Right lobe of liver (tissue), 6 donors: ENCODE measurements around the gene FADS2. TPM values are rescaled to one million over a fixed set of nuclear protein-coding genes. Genes with fewer than 3 reads are reported as not detected.
A peak's percentile ranks its signal among the peaks of the same experiment; 100 is the strongest.

ENCODE experiments used
- ATAC-seq, 4 donors: fragments of 200-7000 bp; cut with Tn5 transposase; one replicate each; pipeline ENCODE4 v1.9.1; 2020; ENCODE audit warnings: mild to moderate bottlenecking in 4 of 4, moderate library complexity in 4 of 4
- DNase-seq, 3 donors: peaks; one replicate each; pipeline ENCODE4 v3.0.0-alpha.2; 2020
- H3K27ac ChIP-seq, 3 donors: fragments of 200-600 bp; one replicate each; pipeline ENCODE4 v1.8.0; 2022
- H3K27me3 ChIP-seq, 2 donors: fragments of 200-600 bp; one replicate each; pipeline ENCODE4 v1.8.0; 2022
- H3K36me3 ChIP-seq, 4 donors: fragments of 200-600 bp; sonication (generic) in 1 of 4; one replicate each; pipeline versions ENCODE4 v1.5.1 to v1.8.0; 2017 to 2022; ENCODE audit warnings: control low read depth in 1 of 4
- H3K4me1 ChIP-seq, 4 donors: fragments of 200-600 bp; sonication (generic) in 1 of 4; one replicate each; pipeline versions ENCODE4 v1.5.1 to v1.8.0; 2017 to 2022; ENCODE audit warnings: control low read depth in 1 of 4
- H3K4me3 ChIP-seq, 3 donors: fragments of 200-600 bp; one replicate each; pipeline ENCODE4 v1.8.0; 2022
- H3K9me3 ChIP-seq, 4 donors: fragments of 200-600 bp; sonication (generic) in 1 of 4; one replicate each; pipeline versions ENCODE4 v1.5.1 to v1.8.0; 2017 to 2022; ENCODE audit warnings: control low read depth in 1 of 4
- CTCF ChIP-seq, 4 donors: fragments of 200-600 bp in 3 of 4; fragments of 450-650 bp in 1 of 4; IDR thresholded peaks; one replicate each; pipeline versions ENCODE4 v1.5.1 to v1.8.0; 2016 to 2022; ENCODE audit warnings: antibody characterized with exemption in 4 of 4, mild to moderate bottlenecking in 2 of 4
- POLR2A ChIP-seq: fragments of 450-650 bp; IDR thresholded peaks from one replicate; pipeline ENCODE4 v1.6.1; 2017; ENCODE audit warnings: antibody characterized with exemption, mild to moderate bottlenecking
- WGBS: methylation state at CpG from one replicate; pipeline ENCODE4 v1.1.6; 2018; ENCODE audit warnings: low coverage, low lambda C conversion rate; ENCODE audit not compliant: insufficient coverage; ENCODE audit errors: missing lambda C conversion rate; 5-methylcytosine and 5-hydroxymethylcytosine counted together
- intact Hi-C, 2 donors: fragments of 100-400 bp; cut with DNase I; formaldehyde crosslinking; loops; one replicate each; pipeline versions ENCODE4 v1.11.2 to v1.14.1; 2022
- total RNA-seq, 6 experiments: library from RNA; depleted of rRNA in 2 of 6; stranded (reverse); fragments of >200 nt in 2 of 6; fragmentation: NEBNext Ultra II Directional in 3 of 6; extraction: Animal tissue kit (Norgen Biotek cat#: 25700) in 3 of 6; gene quantifications; one replicate each; pipeline versions ENCODE4 v1.1.0 to v1.2.4, GENCODE V29; 2016 to 2023
- donor health status: DM: no; HTN: yes; CAD: no.
- donor health status: DM: no; HTN: no; CAD: no.
- donor health status: DM: no; HTN: no; CAD: no.
- donor health status: DM: no; HTN: yes; CAD: no.
- donor health status: DM: no; HTN: yes; CAD: no.

Gene FADS2
- total RNA-seq, 6 experiments from 2014 or later, result 4.2 to 166 (median 110) TPM

- ATAC-seq (peak; percentile 69 to 76 (median 73)), DNase-seq (peak in 2 of 3 donors; percentile 69 to 73)
- intact Hi-C loops, result loop anchor here (5.0 to 10.0 kb wide), 4 partner anchors 50 to 185 kb away; no protein-coding TSS in a partner anchor
- no peaks in the 10 kb centered on the region for H3K27me3 ChIP-seq
- TF ChIP-seq CTCF (IDR thresholded peaks at IDR 0.05), result peak; percentile 81 to 85 (median 82)
- no peak for TF ChIP-seq POLR2A
- H3K4me3 ChIP-seq, result no peak overlapping the region
- H3K9me3 ChIP-seq, result no peaks in the 10 kb centered on the region
- peaks cover 0 to 3% (median 0%) of the 10 kb centered on the region in 4 donors for H3K4me1 ChIP-seq
- H3K36me3 ChIP-seq, result no peaks in the 10 kb centered on the region
- 47% methylated on average over 9 of the region's 17 CpGs for WGBS
- no peak overlapping the region for H3K27ac ChIP-seq
These were observed 69.5 kb downstream of the FADS2 start for GRCh38 chr11:61897387-61898246.

GRCh38 chr11:61898247-61898582, 70.1 kb downstream of the FADS2 start:
- no peak for ATAC-seq
- Histone ChIP-seq H3K4me1 (peaks cover 0 to 3% (median 0%) of the 10 kb centered on the region in 4 donors), H3K36me3 (no peaks in the 10 kb centered on the region), H3K27ac (no peak overlapping the region), H3K9me3 (no peaks in the 10 kb centered on the region), H3K27me3 (no peaks in the 10 kb centered on the region), H3K4me3 (no peak overlapping the region)
- WGBS, result 40% methylated on average over 2 of the region's 9 CpGs
- no peak for DNase-seq
- TF ChIP-seq CTCF (IDR thresholded peaks at IDR 0.05) (no peak), POLR2A (no peak)
- intact Hi-C loops, result loop anchor here (5.0 to 10.0 kb wide), 4 partner anchors 49 to 184 kb away; no protein-coding TSS in a partner anchor

- intact Hi-C loops, result loop anchor here (5.0 to 10.0 kb wide), 4 partner anchors 48 to 183 kb away; no protein-coding TSS in a partner anchor
- H3K4me1 ChIP-seq, result peaks cover 0 to 3% (median 0%) of the 10 kb centered on the region in 4 donors
- no peak overlapping the region for H3K4me3 ChIP-seq
- H3K9me3 ChIP-seq, result no peaks in the 10 kb centered on the region
- peak; percentile 85 to 89 (median 85) for DNase-seq
- WGBS, result 35% methylated on average over 9 of the region's 27 CpGs
- TF ChIP-seq CTCF (IDR thresholded peaks at IDR 0.05), result peak; percentile 99 to 100 (median 100)
- TF ChIP-seq POLR2A, result no peak
- no peak overlapping the region for H3K27ac ChIP-seq
- no peaks in the 10 kb centered on the region for H3K36me3 ChIP-seq
- peak; percentile 80 to 91 (median 88) for ATAC-seq
- no peaks in the 10 kb centered on the region for H3K27me3 ChIP-seq
These were observed 71.2 kb downstream of the FADS2 start for GRCh38 chr11:61899146-61899841.

- no peak for ATAC-seq
- H3K9me3 ChIP-seq, result no peaks in the 10 kb centered on the region
- intact Hi-C loops, result loop anchor here in 1 of 2 donors (10.0 kb wide), 1 partner anchor 175 kb away; no protein-coding TSS in a partner anchor
- H3K4me1 ChIP-seq, result peaks cover 0 to 3% (median 0%) of the 10 kb centered on the region in 4 donors
- no peak overlapping the region for H3K4me3 ChIP-seq
- DNase-seq, result no peak
- 93% methylated on average over 15 of the region's 17 CpGs for WGBS
- no peak overlapping the region for H3K27ac ChIP-seq
- no peaks in the 10 kb centered on the region for H3K36me3 ChIP-seq
- H3K27me3 ChIP-seq, result no peaks in the 10 kb centered on the region
- TF ChIP-seq POLR2A, result no peak
- TF ChIP-seq CTCF (IDR thresholded peaks at IDR 0.05), result no peak
These were observed 72.2 kb downstream of the FADS2 start for GRCh38 chr11:61900251-61900650.
